Measurements from ENCODE around the gene SERPINA3.
"Not testable (repeated sequence)": the region's sequence is repeated elsewhere in the genome, so short reads cannot be mapped to it uniquely, and the experiment has no call there.

Gene SERPINA3

GRCh38 chr14:94637814-94638213 lies 25.6 kb downstream of the SERPINA3 start:
- not testable (repeated sequence) for DNase-seq

- no peak for DNase-seq
Observed at GRCh38 chr14:94638339-94638738, 26.1 kb downstream of the SERPINA3 start.

GRCh38 chr14:94638961-94639817 lies 27.0 kb downstream of the SERPINA3 start:
- DNase-seq = no peak

GRCh38 chr14:94640721-94641631 lies 28.8 kb downstream of the SERPINA3 start:
- DNase-seq = no peak

GRCh38 chr14:94641632-94641955 lies 29.4 kb downstream of the SERPINA3 start:
- no peak for DNase-seq

- DNase-seq = no peak
Observed at GRCh38 chr14:94643316-94644101, 31.3 kb downstream of the SERPINA3 start.

- no peak for DNase-seq
Observed at GRCh38 chr14:94644102-94644535, 31.9 kb downstream of the SERPINA3 start.

GRCh38 chr14:94646066-94646465 lies 33.9 kb downstream of the SERPINA3 start:
- DNase-seq = no peak

- no peak for DNase-seq
Observed at GRCh38 chr14:94646481-94646880, 34.3 kb downstream of the SERPINA3 start.

- no peak for DNase-seq
Observed at GRCh38 chr14:94648801-94649200, 36.6 kb downstream of the SERPINA3 start.

- DNase-seq = no peak
Observed at GRCh38 chr14:94649543-94650443, 37.6 kb downstream of the SERPINA3 start.

- DNase-seq = no peak
Observed at GRCh38 chr14:94650444-94650775, 38.2 kb downstream of the SERPINA3 start.

- DNase-seq = no peak
Observed at GRCh38 chr14:94650806-94651805, 38.9 kb downstream of the SERPINA3 start.

GRCh38 chr14:94653321-94653720 lies 41.1 kb downstream of the SERPINA3 start:
- DNase-seq = no peak

GRCh38 chr14:94654071-94654861 lies 42.1 kb downstream of the SERPINA3 start:
- no peak for DNase-seq

- DNase-seq = no peak
Observed at GRCh38 chr14:94655169-94655710, 43.0 kb downstream of the SERPINA3 start.

GRCh38 chr14:94656043-94656442 lies 43.9 kb downstream of the SERPINA3 start:
- DNase-seq = no peak

GRCh38 chr14:94659256-94659655 lies 47.1 kb downstream of the SERPINA3 start:
- DNase-seq = no peak

- DNase-seq = no peak
Observed at GRCh38 chr14:94659901-94660300, 47.7 kb downstream of the SERPINA3 start.

Data from activated naive CD4-positive, alpha-beta T cell (primary cell).